Adrenal gland (tissue), 5 donors: ENCODE results near the gene MAP2K6.

ENCODE experiments used
- POLR2A ChIP-seq, 2 donors: fragments of 450-650 bp; IDR thresholded peaks; one replicate each; pipeline ENCODE4 v1.6.1; 2017; ENCODE audit warnings: antibody characterized with exemption in 2 of 2, mild to moderate bottlenecking in 2 of 2, moderate library complexity in 1 of 2
- TF ChIP-seq, protein P1 (sequence below), 6 experiments: fragments of 450-650 bp in 4 of 6; fragments of 200-600 bp in 2 of 6; sonication (generic) in 1 of 6; IDR thresholded peaks; 1 replicate in 5 of 6; 2 replicates in 1 of 6; pipeline versions ENCODE4 v1.5.1 to v1.8.0; 2016 to 2021; ENCODE audit warnings: antibody characterized with exemption in 6 of 6, mild to moderate bottlenecking in 2 of 6, moderate library complexity in 1 of 6
- donor health status: DM: no; HTN: no; CAD: no.

GRCh38 chr17:69588827-69589239 is 174.3 kb downstream of the MAP2K6 start:
- TF ChIP-seq, protein P1, sequence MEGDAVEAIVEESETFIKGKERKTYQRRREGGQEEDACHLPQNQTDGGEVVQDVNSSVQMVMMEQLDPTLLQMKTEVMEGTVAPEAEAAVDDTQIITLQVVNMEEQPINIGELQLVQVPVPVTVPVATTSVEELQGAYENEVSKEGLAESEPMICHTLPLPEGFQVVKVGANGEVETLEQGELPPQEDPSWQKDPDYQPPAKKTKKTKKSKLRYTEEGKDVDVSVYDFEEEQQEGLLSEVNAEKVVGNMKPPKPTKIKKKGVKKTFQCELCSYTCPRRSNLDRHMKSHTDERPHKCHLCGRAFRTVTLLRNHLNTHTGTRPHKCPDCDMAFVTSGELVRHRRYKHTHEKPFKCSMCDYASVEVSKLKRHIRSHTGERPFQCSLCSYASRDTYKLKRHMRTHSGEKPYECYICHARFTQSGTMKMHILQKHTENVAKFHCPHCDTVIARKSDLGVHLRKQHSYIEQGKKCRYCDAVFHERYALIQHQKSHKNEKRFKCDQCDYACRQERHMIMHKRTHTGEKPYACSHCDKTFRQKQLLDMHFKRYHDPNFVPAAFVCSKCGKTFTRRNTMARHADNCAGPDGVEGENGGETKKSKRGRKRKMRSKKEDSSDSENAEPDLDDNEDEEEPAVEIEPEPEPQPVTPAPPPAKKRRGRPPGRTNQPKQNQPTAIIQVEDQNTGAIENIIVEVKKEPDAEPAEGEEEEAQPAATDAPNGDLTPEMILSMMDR (IDR thresholded peaks at IDR 0.05), result no peak
- no peak for TF ChIP-seq POLR2A (IDR thresholded peaks at IDR 0.05)
